ENCODE data around the gene KCNJ14.

- no peak for TF ChIP-seq POLR2A (IDR thresholded peaks at IDR 0.05)
- TF ChIP-seq CTCF (IDR thresholded peaks at IDR 0.05): no peak
- no peak for TF ChIP-seq EP300 (IDR thresholded peaks at IDR 0.05)
Measured at GRCh38 chr19:48424694-48425219, 30.6 kb upstream of the KCNJ14 start.

Measured in tibial nerve (tissue), 4 donors.